ENCODE results near the gene THTPA.

THTPA gene

GRCh38 chr14:23555882-23556699 is at the start of gene THTPA:
Gene THTPA (plus strand): TSS chr14:23556271. CDS start chr14:23556758, 487 bp downstream.
- Histone ChIP-seq H3K36me3 (ENCODE audit: control insufficient read depth, insufficient read depth, low read length) (peaks cover 16% of the 10 kb centered on the region), H3K27me3 (replicated peaks; ENCODE audit: control insufficient read depth, insufficient read depth, low read length) (no peaks in the 10 kb centered on the region), H3K4me3 (replicated peaks; ENCODE audit: low read depth, low read length) (peak within 1 kb of the TSS; percentile 87)
- no peak for TF ChIP-seq CTCF (IDR thresholded peaks at IDR 0.05; ENCODE audit: insufficient read depth, low read length, poor library complexity, severe bottlenecking)
- DNase-seq (ENCODE audit: extremely low read depth, insufficient read length), result peak; percentile 91

- TF ChIP-seq CTCF (IDR thresholded peaks at IDR 0.05; ENCODE audit: insufficient read depth, low read length, poor library complexity, severe bottlenecking), result no peak
- H3K36me3 ChIP-seq (ENCODE audit: control insufficient read depth, insufficient read depth, low read length), result no peaks in the 10 kb centered on the region
- H3K4me3 ChIP-seq (replicated peaks; ENCODE audit: low read depth, low read length), result no peak overlapping the region
- no peaks in the 10 kb centered on the region for H3K27me3 ChIP-seq (replicated peaks; ENCODE audit: control insufficient read depth, insufficient read depth, low read length)
- DNase-seq (ENCODE audit: extremely low read depth, insufficient read length), result no peak
Observed at GRCh38 chr14:23512156-23512555, 43.9 kb upstream of the THTPA start.

GRCh38 chr14:23513005-23513817 is 42.9 kb upstream of the THTPA start:
- no peak overlapping the region for H3K4me3 ChIP-seq (replicated peaks; ENCODE audit: low read depth, low read length)
- no peaks in the 10 kb centered on the region for H3K27me3 ChIP-seq (replicated peaks; ENCODE audit: control insufficient read depth, insufficient read depth, low read length)
- no peaks in the 10 kb centered on the region for H3K36me3 ChIP-seq (ENCODE audit: control insufficient read depth, insufficient read depth, low read length)
- DNase-seq (ENCODE audit: extremely low read depth, insufficient read length), result no peak
- no peak for TF ChIP-seq CTCF (IDR thresholded peaks at IDR 0.05; ENCODE audit: insufficient read depth, low read length, poor library complexity, severe bottlenecking)

GRCh38 chr14:23513818-23514643 is 42.0 kb upstream of the THTPA start:
- H3K4me3 ChIP-seq (replicated peaks; ENCODE audit: low read depth, low read length), result no peak overlapping the region
- TF ChIP-seq CTCF (IDR thresholded peaks at IDR 0.05; ENCODE audit: insufficient read depth, low read length, poor library complexity, severe bottlenecking), result no peak
- no peak for DNase-seq (ENCODE audit: extremely low read depth, insufficient read length)
- no peaks in the 10 kb centered on the region for H3K27me3 ChIP-seq (replicated peaks; ENCODE audit: control insufficient read depth, insufficient read depth, low read length)
- H3K36me3 ChIP-seq (ENCODE audit: control insufficient read depth, insufficient read depth, low read length), result no peaks in the 10 kb centered on the region

GRCh38 chr14:23514644-23514957 is 41.5 kb upstream of the THTPA start:
- TF ChIP-seq CTCF (IDR thresholded peaks at IDR 0.05; ENCODE audit: insufficient read depth, low read length, poor library complexity, severe bottlenecking), result no peak
- no peaks in the 10 kb centered on the region for H3K27me3 ChIP-seq (replicated peaks; ENCODE audit: control insufficient read depth, insufficient read depth, low read length)
- DNase-seq (ENCODE audit: extremely low read depth, insufficient read length), result no peak
- no peak overlapping the region for H3K4me3 ChIP-seq (replicated peaks; ENCODE audit: low read depth, low read length)
- H3K36me3 ChIP-seq (ENCODE audit: control insufficient read depth, insufficient read depth, low read length), result no peaks in the 10 kb centered on the region

All from GM06990 (cell line).